Measurements from ENCODE around the gene GSX2. TPM values are rescaled to one million over a fixed set of nuclear protein-coding genes. Genes with fewer than 3 reads are reported as not detected.

Gene GSX2
- total RNA-seq, 6 experiments from 2014 or later: not detected

Small RNAs within 50 kb of the gene (small RNA-seq; reads per million reads assigned to genes)
- gene AC110792.1: 0 reads per million in 2 experiments

Other genes with a start within 250 kb of the GSX2 start
- 10 to 100 TPM in 4 of 6 experiments, 1 to 10 TPM in 2; 8.4 to 22.9 (median 15.3) TPM for gene CHIC2, start 35.6 kb upstream of the GSX2 start, total RNA-seq
- 10 to 100 TPM in 5 of 6 experiments, 1 to 10 TPM in 1; 7.0 to 32.6 (median 13.6) TPM for gene PDGFRA, start 129.1 kb downstream of the GSX2 start, total RNA-seq